Measurements from ENCODE around the gene RP2.

RP2 gene

GRCh38 chrX:46844913-46845312 lies 8.1 kb downstream of the RP2 start:
- DNase-seq: no peak

DNA sequence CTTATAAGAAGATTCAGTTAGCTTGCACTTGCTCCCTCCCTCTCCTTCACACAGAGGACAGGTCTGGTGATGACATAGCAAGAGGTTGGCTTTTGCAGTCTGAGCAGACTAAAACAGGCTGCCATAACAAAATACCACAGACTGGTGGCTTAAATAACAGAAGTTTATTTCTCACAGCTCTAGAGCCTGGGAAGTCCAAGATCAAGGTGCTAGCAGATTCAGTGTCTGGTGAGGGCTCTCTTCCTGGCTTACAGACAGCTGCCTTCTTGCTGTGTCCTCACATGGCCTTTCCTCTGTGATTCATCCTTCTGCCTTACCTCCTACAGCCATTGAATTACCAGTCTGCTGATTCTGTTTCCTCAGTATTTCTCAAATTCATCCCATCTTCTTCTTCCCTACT lies 13.1 kb downstream of the RP2 start:
- DNase-seq: no peak

DNA sequence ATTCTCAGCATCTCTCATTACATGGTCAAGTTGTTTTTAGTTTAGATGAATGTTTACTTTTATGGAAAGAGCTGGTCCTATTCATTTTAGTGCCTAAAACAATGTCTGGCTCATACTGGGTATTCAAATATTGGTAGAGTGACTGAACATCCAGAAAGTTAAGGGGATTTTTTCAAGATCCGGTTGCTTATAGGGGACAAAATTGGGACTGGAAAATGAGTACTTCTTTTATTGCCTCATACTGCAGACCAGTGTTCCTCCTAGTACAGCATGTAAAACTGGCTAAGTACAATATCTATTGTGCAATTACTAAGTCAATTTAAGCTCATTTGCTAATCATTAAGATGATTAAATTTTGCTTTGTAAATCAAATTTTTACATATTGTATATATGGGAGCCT lies 13.9 kb downstream of the RP2 start:
- no peak for DNase-seq

DNA sequence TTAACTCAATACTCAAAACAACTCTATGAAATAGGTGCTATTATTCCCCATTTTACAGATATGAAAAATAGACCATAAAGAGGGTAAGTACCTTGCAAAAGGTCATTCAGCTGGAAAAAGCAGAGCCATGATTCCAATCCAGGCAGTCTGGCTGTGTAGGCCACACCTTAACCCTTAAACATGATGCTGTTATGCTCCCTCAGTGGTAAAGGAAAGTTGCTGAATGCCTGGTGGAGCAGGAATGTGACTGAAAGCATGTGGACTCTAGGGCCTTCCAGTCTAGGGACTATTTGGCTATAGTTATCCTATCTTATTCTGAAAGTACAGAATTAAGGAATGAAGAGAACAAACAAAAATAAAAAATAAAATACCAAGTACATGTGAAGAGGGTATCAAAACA lies 19.6 kb downstream of the RP2 start:
- no peak for DNase-seq

DNA sequence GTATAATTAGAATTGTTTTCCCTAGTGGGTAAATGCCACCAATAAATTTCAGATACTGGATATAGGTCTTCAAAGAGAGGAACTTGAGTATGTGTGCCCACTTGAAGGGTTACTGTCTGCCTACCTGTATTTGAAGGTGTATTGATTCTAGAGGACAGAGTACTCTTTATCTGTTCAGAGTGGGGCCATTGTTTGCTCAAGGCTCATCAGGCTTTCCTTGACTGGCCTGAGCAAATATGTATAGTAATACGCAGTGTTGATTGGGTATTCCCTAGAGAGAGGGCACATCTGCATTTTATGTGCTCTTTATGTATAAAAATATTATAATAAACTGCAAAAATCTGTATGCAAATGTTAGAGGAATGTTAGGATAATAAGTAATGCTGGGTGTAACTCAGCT lies 23.7 kb downstream of the RP2 start:
- DNase-seq: no peak

DNA sequence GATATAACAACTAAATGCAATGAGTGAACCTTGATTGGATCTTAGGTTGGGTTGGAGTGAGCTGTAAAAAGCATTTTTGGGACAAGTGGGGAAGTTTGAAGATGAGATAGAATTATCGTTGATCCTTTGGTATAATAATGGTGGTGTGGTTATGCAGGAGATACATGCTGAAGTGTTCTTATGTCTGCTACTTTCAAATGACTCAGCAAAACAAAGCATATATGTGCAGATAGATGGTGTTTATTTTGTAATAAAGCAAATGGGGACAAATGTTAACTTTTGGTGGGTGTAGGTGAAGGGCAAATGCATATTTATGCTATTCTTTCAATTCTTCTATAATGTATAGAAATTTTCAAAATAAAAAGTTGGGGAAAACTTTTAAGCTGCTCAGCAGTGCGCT lies 26.2 kb downstream of the RP2 start:
- DNase-seq: no peak

GRCh38 chrX:46864606-46865005 lies 27.8 kb downstream of the RP2 start:
- DNase-seq: no peak

GRCh38 chrX:46865281-46865680 lies 28.4 kb downstream of the RP2 start:
- no peak for DNase-seq

GRCh38 chrX:46866726-46867125 lies 29.9 kb downstream of the RP2 start:
- no peak for DNase-seq

DNA sequence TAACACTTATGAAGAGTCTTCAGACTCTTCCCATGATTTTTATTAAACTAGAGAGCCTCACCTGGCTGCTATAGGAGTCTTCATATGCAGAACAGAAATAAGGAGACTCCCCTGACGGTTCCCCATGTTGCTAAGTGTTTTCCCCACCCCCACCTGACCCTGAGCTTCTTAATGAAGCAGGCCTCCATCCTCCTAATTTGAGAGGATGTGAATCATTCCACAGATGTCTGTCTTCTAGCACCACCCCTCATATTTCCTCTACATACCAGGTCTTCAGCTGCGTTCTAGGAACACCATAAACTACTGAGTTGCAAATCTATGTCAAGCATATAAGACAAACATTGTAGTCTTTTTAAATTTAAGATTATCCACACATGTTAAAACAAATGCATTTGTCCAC lies 36.9 kb downstream of the RP2 start:
- DNase-seq: no peak

DNA sequence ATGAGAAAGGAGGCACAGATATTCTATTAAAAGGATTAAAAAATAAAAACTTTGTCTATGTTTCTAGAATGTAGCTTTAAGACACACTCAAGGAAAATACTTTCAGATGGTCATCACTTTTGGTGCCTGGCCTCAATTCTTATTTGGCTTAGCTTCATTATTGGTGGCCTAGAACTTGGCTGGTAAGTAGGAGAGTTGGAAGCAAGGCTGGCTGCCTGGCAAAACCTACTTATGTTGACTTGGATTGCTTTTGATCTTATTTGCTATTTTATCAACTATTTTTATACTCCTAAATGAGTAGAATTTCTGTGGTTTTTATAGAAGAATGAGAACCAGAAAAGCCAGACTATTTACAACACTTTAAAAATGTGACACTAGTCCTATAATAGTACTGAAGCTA lies 40.1 kb downstream of the RP2 start:
- no peak for DNase-seq

DNA sequence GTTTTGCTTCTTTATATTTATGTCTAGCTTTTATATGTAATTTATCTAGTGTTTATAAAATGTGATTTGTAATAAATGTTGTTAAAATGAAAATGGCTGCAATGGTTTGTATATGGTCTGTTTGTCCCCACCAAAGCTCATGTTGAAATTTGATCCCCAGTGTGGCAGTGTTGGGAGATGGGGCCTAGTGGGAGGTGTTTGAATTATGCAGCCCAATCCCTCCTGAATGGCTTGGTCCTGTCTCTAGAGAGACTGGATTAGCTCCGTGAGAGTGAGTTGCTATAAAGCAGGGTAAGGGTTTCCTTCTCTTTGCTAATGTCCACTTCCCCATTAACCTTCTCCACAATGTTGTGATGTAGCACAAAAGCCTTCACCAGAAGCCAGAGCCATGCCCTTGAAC lies 45.4 kb downstream of the RP2 start:
- no peak for DNase-seq

DNA sequence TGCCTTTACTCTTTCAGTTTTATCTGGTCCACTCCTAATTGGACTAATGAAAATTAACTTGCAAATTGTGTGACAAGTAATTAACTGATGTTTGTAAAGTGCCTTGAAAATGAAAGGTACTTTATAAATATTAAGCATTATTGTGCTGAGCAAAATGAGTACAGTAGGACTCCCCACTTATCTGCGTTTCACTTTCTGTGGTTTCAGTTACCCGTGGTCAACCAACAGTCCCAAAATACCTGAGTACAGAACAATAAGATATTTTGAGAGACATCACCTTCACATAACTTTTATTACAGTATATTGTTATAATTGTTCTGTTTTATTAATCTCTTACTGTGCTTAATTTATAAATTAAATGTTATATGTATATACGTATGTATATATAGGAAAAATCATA lies 48.0 kb downstream of the RP2 start:
- DNase-seq: no peak

GRCh38 chrX:46898207-46898606 lies 61.4 kb downstream of the RP2 start:
- no peak for DNase-seq

DNA sequence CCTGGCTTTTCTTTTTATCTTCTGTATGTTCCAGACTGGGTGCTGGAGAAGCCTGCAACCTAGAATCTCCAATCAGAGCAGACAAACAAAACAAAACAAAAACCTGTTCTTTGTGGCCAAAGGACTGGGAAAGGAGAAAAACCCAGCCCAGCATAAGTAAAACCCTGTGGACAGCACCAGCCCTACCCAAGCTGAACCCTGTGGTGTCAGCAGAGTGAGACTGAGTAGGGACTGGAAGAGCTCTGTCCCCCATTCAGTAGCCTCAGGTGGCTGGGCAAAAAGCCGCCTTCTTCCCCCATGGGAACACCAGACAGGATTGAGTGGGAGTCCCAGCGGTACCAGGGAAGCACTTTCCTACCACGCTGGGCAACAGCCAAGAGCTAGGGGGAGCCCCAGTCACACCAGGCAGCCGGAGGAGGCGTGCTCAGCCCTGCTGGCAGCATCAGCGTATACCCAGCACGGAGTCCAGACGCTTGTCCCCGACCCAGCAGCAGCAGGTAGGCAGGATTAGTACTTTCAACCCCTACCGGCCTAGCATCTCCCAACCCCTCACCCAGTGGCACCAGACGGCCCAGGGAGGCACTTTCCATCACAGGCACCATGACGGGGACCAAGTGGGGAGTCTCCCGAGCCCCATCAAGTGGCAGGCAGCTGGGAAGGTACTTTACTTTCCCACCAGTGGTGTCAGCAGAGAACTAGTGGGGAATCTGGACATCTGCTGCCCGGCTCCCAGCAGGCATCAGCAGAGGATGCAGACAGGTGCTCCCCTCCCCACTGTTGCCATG lies 66.8 kb downstream of the RP2 start:
- DNase-seq: peak; percentile 54

DNA sequence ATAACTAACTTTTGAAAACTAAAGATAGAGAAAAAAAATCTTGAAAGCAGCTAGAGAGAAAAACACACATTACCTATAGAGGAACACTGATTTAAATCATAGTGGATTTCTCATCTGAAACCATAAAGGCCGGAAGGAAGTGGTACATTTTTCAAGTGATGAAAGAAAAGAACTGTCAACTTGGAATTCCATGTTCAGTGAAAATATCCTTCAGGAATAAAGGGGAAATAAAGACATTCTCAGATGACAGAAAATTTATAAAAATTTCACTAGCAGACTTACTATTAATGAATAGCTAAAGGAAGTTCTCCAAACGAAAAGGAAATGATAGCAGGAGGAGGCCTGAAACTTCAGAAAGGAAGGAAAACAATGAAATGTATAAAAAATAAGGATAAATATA lies 67.8 kb downstream of the RP2 start:
- no peak for DNase-seq

DNA sequence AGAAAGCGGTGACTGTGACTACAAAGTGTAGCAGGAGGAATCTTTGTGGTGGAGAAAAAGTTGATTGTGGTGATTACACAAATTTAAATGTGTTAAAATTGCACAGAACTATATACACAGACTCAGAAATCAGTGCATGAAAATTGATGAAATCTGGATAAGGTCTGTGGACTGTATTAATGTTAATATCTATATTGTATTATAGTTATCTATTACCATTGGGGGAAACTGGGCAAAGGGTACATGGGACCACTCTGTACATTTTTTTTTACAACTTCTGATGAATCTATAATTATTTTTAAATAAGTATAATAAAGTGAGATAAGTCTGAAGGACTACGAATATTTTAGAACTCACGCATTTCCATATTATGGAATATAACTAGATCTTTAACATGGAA lies 73.6 kb downstream of the RP2 start:
- no peak for DNase-seq

GRCh38 chrX:46912098-46912602 lies 75.3 kb downstream of the RP2 start, which contains the start of gene JADE3:
Gene JADE3, plus strand, starts transcription at chrX:46912421. Its CDS starts 72,474 bp downstream, at chrX:46984895.
- peak; percentile 32 for DNase-seq

GRCh38 chrX:46912603-46913491 lies 76.0 kb downstream of the RP2 start:
- DNase-seq: peak; percentile 17

DNA sequence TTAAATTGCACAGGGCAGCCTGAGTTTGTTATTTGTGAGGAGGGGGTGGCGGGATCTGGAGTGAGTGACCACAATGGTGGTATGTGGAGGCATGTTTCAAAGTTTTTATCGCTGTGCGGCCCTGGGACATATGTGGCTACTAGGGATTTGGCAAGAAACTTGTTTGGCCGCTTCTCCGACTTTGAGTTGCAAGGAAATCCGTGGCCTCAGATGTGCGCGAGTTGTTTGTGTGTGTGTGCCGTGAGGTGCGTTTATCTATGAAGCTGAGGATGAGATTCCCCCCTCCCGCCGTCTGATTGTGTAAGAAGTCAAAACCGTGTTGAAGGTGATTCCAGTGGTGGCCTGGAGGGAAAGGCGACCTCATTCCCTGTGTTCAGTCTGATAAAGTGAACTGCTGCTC lies 76.8 kb downstream of the RP2 start:
- DNase-seq: no peak

GRCh38 chrX:46916273-46916672 lies 79.4 kb downstream of the RP2 start:
- no peak for DNase-seq

DNA sequence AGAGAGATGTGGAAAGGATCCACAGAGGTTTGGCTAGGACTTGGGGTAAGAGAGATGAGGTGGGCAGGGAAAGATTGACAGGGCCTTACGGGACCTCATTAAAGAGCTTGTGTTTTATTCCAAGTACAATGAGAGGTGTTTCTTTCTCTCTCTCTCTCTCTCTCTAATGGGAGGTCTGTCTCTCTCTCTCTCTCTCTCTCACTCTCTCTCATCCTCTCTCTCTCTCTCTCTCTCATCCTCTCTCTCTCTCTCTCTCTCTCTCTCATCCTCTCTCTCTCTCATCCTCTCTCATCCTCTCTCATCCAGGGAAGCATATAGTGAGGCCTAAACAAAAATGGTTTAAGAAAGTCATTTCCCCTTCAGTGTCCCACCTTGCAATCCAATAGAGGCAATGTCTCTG lies 80.8 kb downstream of the RP2 start:
- no peak for DNase-seq

DNA sequence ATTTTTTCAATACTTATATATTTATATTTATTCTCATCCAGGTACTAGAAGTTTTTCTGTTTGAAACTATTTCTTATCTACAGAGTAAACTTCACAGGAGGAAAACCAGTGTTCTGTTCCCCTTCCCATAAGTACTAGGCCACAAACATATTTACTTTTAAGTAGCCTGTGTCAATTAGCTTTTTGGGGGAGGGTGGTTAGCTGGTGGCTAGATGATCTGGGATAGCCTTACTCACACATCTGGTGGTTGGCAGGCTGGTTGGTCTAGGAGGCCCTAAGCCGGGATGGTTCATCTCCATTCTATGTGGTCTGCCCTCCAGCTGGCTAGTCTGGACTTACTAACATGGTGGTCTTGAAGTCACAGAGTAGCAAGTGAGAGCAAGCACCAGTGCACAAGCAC lies 81.6 kb downstream of the RP2 start:
- no peak for DNase-seq

DNA sequence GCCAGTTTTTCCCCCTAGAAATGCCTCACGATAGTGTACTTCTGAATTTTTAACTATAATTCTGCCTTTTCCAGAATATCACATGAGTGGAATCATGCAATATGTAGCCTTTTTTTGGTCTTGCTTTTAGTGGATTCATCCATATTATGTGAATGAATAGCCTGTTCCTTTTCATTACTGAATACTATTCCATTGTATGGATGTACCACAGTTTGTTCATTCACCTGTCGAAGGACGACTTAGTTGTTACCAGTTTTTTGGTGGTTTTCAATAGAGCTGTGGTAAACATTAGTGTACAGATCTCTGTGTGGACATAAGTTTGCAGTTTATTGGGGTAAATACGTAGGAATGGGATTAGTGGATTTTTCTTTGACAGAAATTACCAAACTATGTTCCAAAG lies 83.4 kb downstream of the RP2 start:
- DNase-seq: no peak

Measured in CD4-positive, alpha-beta T cell treated with Interleukin-10 for 1 hour (primary cell).